Thoracic aorta (tissue), 2 donors: Measurements from ENCODE around the gene KCTD1. TPM values are rescaled to one million over a fixed set of nuclear protein-coding genes. Genes with fewer than 3 reads are reported as not detected.

Experiments used
- ATAC-seq: fragments of 150-250 bp; one replicate; pipeline ENCODE4 v1.8.0; 2017; ENCODE audit warnings: low read depth; ENCODE audit not compliant: insufficient number of reproducible peaks, low FRiP score
- DNase-seq: peaks from one replicate; pipeline ENCODE4 v3.0.0-alpha.2; 2020; ENCODE audit warnings: low spot score
- H3K27ac ChIP-seq, 2 donors: fragments of 200-600 bp; sonication (generic); 1 replicate in 1 of 2; 2 replicates in 1 of 2; pipeline ENCODE4 v1.5.1; 2016; ENCODE audit warnings: mild to moderate bottlenecking in 2 of 2, moderate library complexity in 2 of 2
- H3K27me3 ChIP-seq: fragments of 200-600 bp; sonication (generic); replicated peaks from 2 replicates; pipeline ENCODE4 v1.6.0; 2016; ENCODE audit warnings: mild to moderate bottlenecking; ENCODE audit not compliant: insufficient read depth
- H3K36me3 ChIP-seq: fragments of 200-600 bp; sonication (generic); one replicate; pipeline ENCODE4 v1.5.1; 2016
- H3K4me1 ChIP-seq, 2 donors: fragments of 200-600 bp; sonication (generic); 1 replicate in 1 of 2; 2 replicates in 1 of 2; pipeline versions ENCODE4 v1.5.1 to v1.6.0; 2016; ENCODE audit warnings: low read depth in 2 of 2, mild to moderate bottlenecking in 1 of 2; ENCODE audit not compliant: control insufficient read depth in 1 of 2
- H3K4me3 ChIP-seq: fragments of 200-600 bp; sonication (generic); 2 replicates; pipeline ENCODE4 v1.5.1; 2016; ENCODE audit warnings: mild to moderate bottlenecking
- H3K9me3 ChIP-seq: fragments of 200-600 bp; sonication (generic); 2 replicates; pipeline ENCODE4 v1.5.1; 2016
- total RNA-seq, 2 donors: library from RNA; depleted of rRNA; stranded (reverse); fragments of >200 nt; gene quantifications; one replicate each; pipeline versions ENCODE4 v1.1.0 to v1.2.3, GENCODE V29; 2016
- TF ChIP-seq, protein P1 (sequence below): fragments of 200-600 bp; sonication (generic); IDR thresholded peaks from one replicate; pipeline ENCODE4 v1.5.1; 2019; ENCODE audit warnings: antibody characterized with exemption

Gene KCTD1
- total RNA-seq, 2 donors from 2014 or later = 13.4 to 14.7 TPM

DNA sequence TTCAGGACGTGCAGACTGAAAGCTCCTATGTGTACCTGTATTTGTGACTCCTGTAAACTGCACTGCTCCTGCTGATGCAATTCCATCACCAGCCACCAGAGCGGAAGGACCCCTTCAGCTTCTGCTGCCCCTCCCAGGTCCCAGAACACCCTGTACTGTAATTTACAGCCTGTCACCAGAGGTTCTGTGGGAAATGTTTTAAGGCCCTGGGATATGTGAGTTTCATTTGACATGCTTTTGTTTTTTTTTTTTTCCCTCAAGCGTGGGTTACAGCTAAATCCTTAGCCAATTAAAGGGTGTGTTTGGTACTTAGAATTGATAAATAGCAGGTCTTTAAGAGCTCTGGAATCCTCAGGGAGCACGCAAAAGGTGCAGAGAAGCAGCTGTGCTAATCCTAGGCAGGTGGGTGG, 79.4 kb downstream of the KCTD1 start:
- Histone ChIP-seq H3K4me3 (no peak overlapping the region), H3K9me3 (no peaks in the 10 kb centered on the region), H3K4me1 (no peaks in the 10 kb centered on the region), H3K27me3 (no peaks in the 10 kb centered on the region), H3K36me3 (no peaks in the 10 kb centered on the region), H3K27ac (no peak overlapping the region)
- TF ChIP-seq, protein P1, sequence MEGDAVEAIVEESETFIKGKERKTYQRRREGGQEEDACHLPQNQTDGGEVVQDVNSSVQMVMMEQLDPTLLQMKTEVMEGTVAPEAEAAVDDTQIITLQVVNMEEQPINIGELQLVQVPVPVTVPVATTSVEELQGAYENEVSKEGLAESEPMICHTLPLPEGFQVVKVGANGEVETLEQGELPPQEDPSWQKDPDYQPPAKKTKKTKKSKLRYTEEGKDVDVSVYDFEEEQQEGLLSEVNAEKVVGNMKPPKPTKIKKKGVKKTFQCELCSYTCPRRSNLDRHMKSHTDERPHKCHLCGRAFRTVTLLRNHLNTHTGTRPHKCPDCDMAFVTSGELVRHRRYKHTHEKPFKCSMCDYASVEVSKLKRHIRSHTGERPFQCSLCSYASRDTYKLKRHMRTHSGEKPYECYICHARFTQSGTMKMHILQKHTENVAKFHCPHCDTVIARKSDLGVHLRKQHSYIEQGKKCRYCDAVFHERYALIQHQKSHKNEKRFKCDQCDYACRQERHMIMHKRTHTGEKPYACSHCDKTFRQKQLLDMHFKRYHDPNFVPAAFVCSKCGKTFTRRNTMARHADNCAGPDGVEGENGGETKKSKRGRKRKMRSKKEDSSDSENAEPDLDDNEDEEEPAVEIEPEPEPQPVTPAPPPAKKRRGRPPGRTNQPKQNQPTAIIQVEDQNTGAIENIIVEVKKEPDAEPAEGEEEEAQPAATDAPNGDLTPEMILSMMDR = peak; percentile 24
- ATAC-seq = no peak
- no peak for DNase-seq

DNA sequence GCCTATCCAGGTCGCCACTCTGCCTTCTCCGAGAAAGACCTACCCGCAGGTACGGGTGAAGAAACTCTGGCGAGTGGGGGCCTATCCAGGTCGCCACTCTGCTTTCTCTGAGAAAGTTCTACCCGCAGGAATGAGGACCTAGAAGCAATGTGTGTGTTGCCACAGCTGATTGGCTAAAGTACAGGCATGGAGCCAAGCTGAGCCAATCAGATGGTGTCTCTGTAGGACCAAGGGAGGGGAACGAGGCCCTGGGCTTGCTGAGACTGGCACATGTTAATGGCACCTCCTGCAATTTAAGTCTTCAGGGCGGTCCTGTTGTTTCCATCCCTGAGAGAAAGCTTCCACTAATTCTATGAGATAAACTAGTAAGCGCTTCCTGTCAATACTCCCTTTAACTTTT, 82.3 kb downstream of the KCTD1 start:
- no peak overlapping the region for H3K27ac ChIP-seq
- H3K9me3 ChIP-seq = no peaks in the 10 kb centered on the region
- DNase-seq (no peak), ATAC-seq (no peak)
- H3K4me3 ChIP-seq = no peak overlapping the region
- no peaks in the 10 kb centered on the region for H3K27me3 ChIP-seq
- H3K36me3 ChIP-seq = no peaks in the 10 kb centered on the region
- H3K4me1 ChIP-seq = no peaks in the 10 kb centered on the region
- TF ChIP-seq, protein P1 = no peak

- no peaks in the 10 kb centered on the region for H3K4me1 ChIP-seq
- H3K27ac ChIP-seq = no peak overlapping the region
- no peak overlapping the region for H3K4me3 ChIP-seq
- H3K9me3 ChIP-seq = no peaks in the 10 kb centered on the region
- TF ChIP-seq, protein P1 = no peak
- no peak for DNase-seq
- no peaks in the 10 kb centered on the region for H3K27me3 ChIP-seq
- no peaks in the 10 kb centered on the region for H3K36me3 ChIP-seq
- no peak for ATAC-seq
Observed at GRCh38 chr18:26465431-26465830, 82.9 kb downstream of the KCTD1 start.

DNA sequence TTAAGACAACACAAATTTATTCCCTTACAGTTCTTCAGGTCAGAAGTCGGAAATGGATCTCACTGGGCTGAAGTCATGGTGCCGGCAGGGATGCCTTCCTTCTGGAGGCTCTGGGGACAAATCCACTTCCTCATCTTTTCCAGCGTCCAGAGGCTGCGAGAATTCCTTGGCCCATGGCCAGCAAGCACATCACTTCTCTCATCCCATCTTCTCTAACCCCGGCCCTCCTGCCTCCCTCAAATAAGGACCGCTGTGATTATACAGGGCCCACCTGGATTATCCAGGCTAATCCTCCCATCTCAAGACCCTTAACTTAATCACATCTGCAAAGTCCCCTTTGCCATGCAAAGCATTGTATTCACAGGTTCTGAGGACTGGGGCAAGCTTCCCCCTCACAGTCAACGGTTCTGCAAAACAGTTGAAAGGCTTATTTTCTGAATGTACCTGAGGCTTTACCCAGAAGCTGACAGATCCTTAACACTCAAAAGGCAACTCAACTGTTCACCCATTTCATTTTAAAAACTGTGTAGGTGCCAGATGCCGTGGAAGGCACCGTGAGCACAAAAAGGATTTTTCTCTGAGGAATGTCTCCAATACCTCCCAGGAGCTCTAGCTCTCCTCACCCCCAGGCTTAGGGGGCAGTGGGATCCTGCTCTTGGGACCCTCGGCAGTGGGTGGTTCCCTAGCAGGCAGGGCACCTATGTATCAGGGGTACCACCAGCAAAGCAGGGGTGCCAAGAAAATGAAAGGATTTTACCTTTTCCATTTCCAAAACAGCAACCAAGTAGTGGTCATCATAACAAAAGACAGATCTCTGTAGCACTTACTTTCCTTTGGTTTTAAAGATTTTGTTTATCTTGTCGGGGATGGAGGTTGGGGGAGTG, 84.0 kb downstream of the KCTD1 start:
- Histone ChIP-seq H3K36me3 (no peaks in the 10 kb centered on the region), H3K4me3 (no peak overlapping the region), H3K27me3 (no peaks in the 10 kb centered on the region), H3K27ac (no peak overlapping the region), H3K4me1 (no peaks in the 10 kb centered on the region), H3K9me3 (no peaks in the 10 kb centered on the region)
- DNase-seq = no peak
- TF ChIP-seq, protein P1 = no peak
- ATAC-seq = no peak

DNA sequence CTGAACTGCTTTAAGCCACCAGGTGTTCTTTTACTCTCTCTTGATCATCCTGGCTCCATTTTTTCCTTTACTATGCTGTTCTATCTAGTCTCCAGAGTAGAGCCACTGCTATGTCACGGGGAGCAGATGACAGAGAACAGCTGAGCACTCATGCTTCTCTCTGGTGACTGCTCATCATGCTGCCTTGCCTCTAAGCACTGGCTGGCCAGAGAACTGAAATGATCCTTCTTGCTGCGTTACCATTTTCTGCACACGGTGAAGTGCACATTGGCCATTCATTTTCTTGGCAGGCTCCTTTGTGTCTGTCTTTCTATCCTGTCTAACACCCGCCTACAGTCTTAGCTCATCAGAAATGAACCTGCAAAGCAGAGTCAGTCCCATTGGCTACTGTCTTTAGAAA, 86.0 kb downstream of the KCTD1 start:
- Histone ChIP-seq H3K4me1 (no peaks in the 10 kb centered on the region), H3K27me3 (no peaks in the 10 kb centered on the region), H3K9me3 (no peaks in the 10 kb centered on the region), H3K4me3 (no peak overlapping the region), H3K36me3 (no peaks in the 10 kb centered on the region), H3K27ac (no peak overlapping the region)
- no peak for ATAC-seq
- no peak for DNase-seq
- TF ChIP-seq, protein P1 = no peak
